ENCODE results near the gene ALK. TPM values are rescaled to one million over a fixed set of nuclear protein-coding genes. Genes with fewer than 3 reads are reported as not detected.

Gene ALK
- total and polyA plus RNA-seq, 7 donors, result 0.31 to 2.9 (median 1.2) TPM; not detected in 1

- H3K4me3 ChIP-seq, result no peak overlapping the region
- H3K27ac ChIP-seq, result no peak overlapping the region
- H3K36me3 ChIP-seq, result no peaks in the 10 kb centered on the region
- H3K4me1 ChIP-seq, result no peaks in the 10 kb centered on the region
- 83 to 90% methylated on average over 2 of the region's 2 CpGs for WGBS, 2 donors
- intact Hi-C loops (cut with DNase I), result no loop called here
- DNase-seq, result no peak
- no peaks in the 10 kb centered on the region for H3K9me3 ChIP-seq
- no peak for TF ChIP-seq CTCF (IDR thresholded peaks at IDR 0.05)
- TF ChIP-seq POLR2AphosphoS5 (IDR thresholded peaks at IDR 0.05), result no peak
- no peak for TF ChIP-seq POLR2A (IDR thresholded peaks at IDR 0.05)
- no peak for TF ChIP-seq EP300 (IDR thresholded peaks at IDR 0.05)
- no peaks in the 10 kb centered on the region for H3K27me3 ChIP-seq
These were observed 358.5 kb downstream of the ALK start for GRCh38 chr2:29562896-29563295.

DNA sequence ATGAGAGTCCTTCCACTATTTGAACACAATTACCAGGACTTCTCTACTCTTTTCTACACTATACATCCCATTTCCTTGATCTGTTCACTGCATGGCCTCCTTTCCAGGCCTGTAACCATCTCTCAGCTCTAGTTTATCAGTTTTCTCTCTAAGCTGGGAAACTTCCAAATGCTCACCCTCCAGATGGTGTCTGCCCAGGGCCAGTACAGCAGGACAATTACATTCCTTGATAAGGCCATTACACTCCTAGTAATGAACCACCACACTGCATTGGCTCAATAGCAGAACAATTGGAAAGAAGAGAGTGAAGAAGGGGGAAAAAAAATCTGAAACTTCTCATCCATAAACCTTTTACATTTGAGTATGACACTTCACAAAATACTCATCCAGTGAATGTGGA, 359.1 kb downstream of the ALK start:
- Histone ChIP-seq H3K4me3 (no peak overlapping the region), H3K27me3 (no peaks in the 10 kb centered on the region), H3K27ac (no peak overlapping the region), H3K9me3 (no peaks in the 10 kb centered on the region), H3K36me3 (no peaks in the 10 kb centered on the region), H3K4me1 (no peaks in the 10 kb centered on the region)
- DNase-seq, result no peak
- TF ChIP-seq CTCF (IDR thresholded peaks at IDR 0.05) (no peak), POLR2A (IDR thresholded peaks at IDR 0.05) (no peak), EP300 (IDR thresholded peaks at IDR 0.05) (no peak), POLR2AphosphoS5 (IDR thresholded peaks at IDR 0.05) (no peak)
- intact Hi-C loops (cut with DNase I), result no loop called here

DNA sequence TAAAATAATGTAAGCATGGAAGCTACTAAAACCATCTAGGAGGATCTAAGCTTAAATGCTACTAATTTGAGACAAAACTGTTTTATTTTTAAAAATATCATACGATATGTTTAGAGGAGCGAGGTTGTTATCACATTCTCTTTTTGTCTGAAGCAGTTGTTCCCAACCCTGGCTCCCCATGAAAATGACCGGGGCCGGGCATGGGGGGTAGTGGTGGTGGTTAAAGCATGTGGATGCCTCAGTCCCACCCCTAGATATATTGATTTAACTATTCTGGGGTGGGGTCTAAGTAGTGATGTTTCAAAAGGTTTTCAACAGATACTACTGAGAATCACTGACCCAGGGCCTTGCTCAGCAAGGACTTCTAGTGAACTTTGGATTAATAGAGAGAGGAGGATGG, 359.8 kb downstream of the ALK start:
- intact Hi-C loops (cut with DNase I), result no loop called here
- H3K27me3 ChIP-seq, result no peaks in the 10 kb centered on the region
- no peaks in the 10 kb centered on the region for H3K36me3 ChIP-seq
- H3K4me3 ChIP-seq, result no peak overlapping the region
- H3K9me3 ChIP-seq, result no peaks in the 10 kb centered on the region
- no peak for DNase-seq
- no peak overlapping the region for H3K27ac ChIP-seq
- no peaks in the 10 kb centered on the region for H3K4me1 ChIP-seq
- no peak for TF ChIP-seq EP300 (IDR thresholded peaks at IDR 0.05)
- no peak for TF ChIP-seq POLR2A (IDR thresholded peaks at IDR 0.05)
- TF ChIP-seq POLR2AphosphoS5 (IDR thresholded peaks at IDR 0.05), result no peak
- TF ChIP-seq CTCF (IDR thresholded peaks at IDR 0.05), result no peak
- WGBS, 2 donors, result 93 to 97% methylated on average over 4 of the region's 4 CpGs

- H3K27me3 ChIP-seq, result no peaks in the 10 kb centered on the region
- DNase-seq, result no peak
These were observed 360.2 kb downstream of the ALK start for GRCh38 chr2:29561181-29561580.

More at GRCh38 chr2:29561181-29561580, 360.2 kb downstream of the ALK start:
- Histone ChIP-seq H3K9me3 (no peaks in the 10 kb centered on the region), H3K36me3 (no peaks in the 10 kb centered on the region), H3K4me1 (no peaks in the 10 kb centered on the region), H3K27ac (no peak overlapping the region), H3K4me3 (no peak overlapping the region)
- 83 to 86% methylated on average over 6 of the region's 6 CpGs for WGBS, 2 donors
- intact Hi-C loops (cut with DNase I), result no loop called here
- no peak for TF ChIP-seq CTCF (IDR thresholded peaks at IDR 0.05)
- no peak for TF ChIP-seq EP300 (IDR thresholded peaks at IDR 0.05)
- TF ChIP-seq POLR2AphosphoS5 (IDR thresholded peaks at IDR 0.05), result no peak
- no peak for TF ChIP-seq POLR2A (IDR thresholded peaks at IDR 0.05)

All from sigmoid colon (tissue), 7 donors.